Esophagus (tissue), 2 donors: ENCODE results near the gene ARPC5. TPM values are rescaled to one million over a fixed set of nuclear protein-coding genes. Genes with fewer than 3 reads are reported as not detected.

Source experiments
- H3K27ac ChIP-seq, 2 donors: one replicate each; pipeline ENCODE4 v1.5.1; 2013; ENCODE audit warnings: low read depth in 2 of 2, mild to moderate bottlenecking in 2 of 2, inconsistent platforms in 1 of 2, low read length in 1 of 2, moderate library complexity in 1 of 2
- H3K27me3 ChIP-seq, 2 donors: one replicate each; pipeline ENCODE4 v1.6.1; 2013; ENCODE audit warnings: low read length in 2 of 2, control low read depth in 1 of 2, mild to moderate bottlenecking in 1 of 2; ENCODE audit not compliant: insufficient read depth in 2 of 2, control insufficient read depth in 1 of 2
- H3K36me3 ChIP-seq, 2 donors: one replicate each; pipeline ENCODE4 v1.6.1; 2013; ENCODE audit warnings: low read length in 1 of 2; ENCODE audit not compliant: control insufficient read depth in 2 of 2, insufficient read depth in 2 of 2
- H3K4me1 ChIP-seq, 2 donors: one replicate each; pipeline ENCODE4 v1.6.1; 2013; ENCODE audit warnings: low read length in 1 of 2; ENCODE audit not compliant: control insufficient read depth in 2 of 2, insufficient read depth in 2 of 2
- H3K4me3 ChIP-seq, 2 donors: one replicate each; pipeline ENCODE4 v1.5.1; 2013; ENCODE audit warnings: low read length in 2 of 2, mild to moderate bottlenecking in 2 of 2, low read depth in 1 of 2, moderate library complexity in 1 of 2
- H3K9me3 ChIP-seq, 2 donors: one replicate each; pipeline ENCODE4 v1.6.1; 2013; ENCODE audit warnings: mild to moderate bottlenecking in 2 of 2, low read depth in 1 of 2, low read length in 1 of 2, moderate library complexity in 1 of 2; ENCODE audit not compliant: control insufficient read depth in 2 of 2, insufficient read depth in 1 of 2
- WGBS, 2 donors: extraction: QIAGEN DNeasy Blood & Tissue Kit; methylation state at CpG; one replicate each; pipeline ENCODE4 v1.1.7; 2013; 5-methylcytosine and 5-hydroxymethylcytosine counted together
- polyA plus RNA-seq, 2 donors: library from polyadenylated mRNA; stranded (reverse); fragments of 200-250 nt; gene quantifications; one replicate each; pipeline ENCODE4 v1.2.3, GENCODE V29; 2013
- donor health status: healthy with polysubstance abuse.
- donor health status: Bipolar disorder and iron deficiency.

The ARPC5 gene
- polyA plus RNA-seq, 2 donors, result 77.7 to 90.3 TPM

- no peak overlapping the region for H3K4me3 ChIP-seq
- H3K27ac ChIP-seq, result no peak overlapping the region
- no peaks in the 10 kb centered on the region for H3K36me3 ChIP-seq
- H3K9me3 ChIP-seq, result no peaks in the 10 kb centered on the region
- H3K4me1 ChIP-seq, result no peaks in the 10 kb centered on the region
- H3K27me3 ChIP-seq, result no peaks in the 10 kb centered on the region
- WGBS, 2 donors, result 69 to 77% methylated on average over 2 of the region's 2 CpGs
Measured at GRCh38 chr1:183673605-183674323, 38.2 kb upstream of the ARPC5 start.

GRCh38 chr1:183670169-183670568 is 34.6 kb upstream of the ARPC5 start:
- H3K36me3 ChIP-seq, result no peaks in the 10 kb centered on the region
- H3K4me3 ChIP-seq, result no peak overlapping the region
- no peaks in the 10 kb centered on the region for H3K4me1 ChIP-seq
- 96% methylated on average over 1 of the region's 1 CpG for WGBS, 2 donors
- H3K9me3 ChIP-seq, result no peaks in the 10 kb centered on the region
- H3K27me3 ChIP-seq, result no peaks in the 10 kb centered on the region
- H3K27ac ChIP-seq, result no peak overlapping the region

GRCh38 chr1:183656355-183656754 is 20.8 kb upstream of the ARPC5 start:
- H3K36me3 ChIP-seq, result no peaks in the 10 kb centered on the region
- H3K4me1 ChIP-seq, result no peaks in the 10 kb centered on the region
- H3K27ac ChIP-seq, result no peak overlapping the region
- H3K27me3 ChIP-seq, result no peaks in the 10 kb centered on the region
- H3K4me3 ChIP-seq, result no peak overlapping the region
- WGBS, 2 donors, result 82 to 88% methylated on average over 3 of the region's 3 CpGs
- no peaks in the 10 kb centered on the region for H3K9me3 ChIP-seq

- WGBS, 2 donors, result 8% methylated on average over 4 of the region's 4 CpGs
- H3K27me3 ChIP-seq, result no peaks in the 10 kb centered on the region
- H3K36me3 ChIP-seq, result no peaks in the 10 kb centered on the region
- H3K27ac ChIP-seq, result no peak overlapping the region
- no peaks in the 10 kb centered on the region for H3K9me3 ChIP-seq
- H3K4me1 ChIP-seq, result no peaks in the 10 kb centered on the region
- H3K4me3 ChIP-seq, result no peak overlapping the region
Measured at GRCh38 chr1:183655562-183656075, 20.0 kb upstream of the ARPC5 start.

- Histone ChIP-seq H3K4me3 (no peak overlapping the region), H3K27ac (no peak overlapping the region)
Measured at GRCh38 chr1:183654706-183655105, 19.1 kb upstream of the ARPC5 start.

GRCh38 chr1:183653876-183654451 is 18.4 kb upstream of the ARPC5 start:
- H3K27ac ChIP-seq, result no peak overlapping the region
- 69 to 73% methylated on average over 4 of the region's 4 CpGs for WGBS, 2 donors

More at GRCh38 chr1:183654706-183655105, 19.1 kb upstream of the ARPC5 start:
- H3K9me3 ChIP-seq, result no peaks in the 10 kb centered on the region
- H3K27me3 ChIP-seq, result no peaks in the 10 kb centered on the region
- H3K4me1 ChIP-seq, result no peaks in the 10 kb centered on the region
- no peaks in the 10 kb centered on the region for H3K36me3 ChIP-seq

GRCh38 chr1:183653462-183653794 is 17.8 kb upstream of the ARPC5 start:
- Histone ChIP-seq H3K4me1 (no peaks in the 10 kb centered on the region), H3K27ac (no peak overlapping the region), H3K4me3 (no peak overlapping the region), H3K36me3 (no peaks in the 10 kb centered on the region), H3K9me3 (no peaks in the 10 kb centered on the region), H3K27me3 (no peaks in the 10 kb centered on the region)
- WGBS, 2 donors, result 81 to 82% methylated on average over 3 of the region's 3 CpGs

More at GRCh38 chr1:183653876-183654451, 18.4 kb upstream of the ARPC5 start:
- Histone ChIP-seq H3K9me3 (no peaks in the 10 kb centered on the region), H3K4me3 (no peak overlapping the region), H3K36me3 (no peaks in the 10 kb centered on the region), H3K4me1 (no peaks in the 10 kb centered on the region), H3K27me3 (no peaks in the 10 kb centered on the region)

- H3K9me3 ChIP-seq, result no peaks in the 10 kb centered on the region
- H3K4me1 ChIP-seq, result no peaks in the 10 kb centered on the region
- H3K27ac ChIP-seq, result no peak within 1 kb of the TSS
- H3K27me3 ChIP-seq, result no peaks in the 10 kb centered on the region
- H3K4me3 ChIP-seq, result no peak within 1 kb of the TSS
- 51 to 53% methylated on average over 5 of the region's 5 CpGs for WGBS, 2 donors
- H3K36me3 ChIP-seq, result no peaks in the 10 kb centered on the region
Measured at GRCh38 chr1:183652547-183653461, 17.2 kb upstream of the ARPC5 start, which contains the start of gene APOBEC4. TSS of gene APOBEC4 (minus strand) at chr1:183653316. CDS start at chr1:183648781, 4,535 bp downstream.

- Histone ChIP-seq H3K36me3 (no peaks in the 10 kb centered on the region), H3K9me3 (no peaks in the 10 kb centered on the region), H3K27ac (no peak overlapping the region), H3K4me1 (no peaks in the 10 kb centered on the region), H3K4me3 (no peak overlapping the region), H3K27me3 (no peaks in the 10 kb centered on the region)
- WGBS, 2 donors, result 79 to 81% methylated on average over 1 of the region's 1 CpG
Measured at GRCh38 chr1:183652107-183652506, 16.5 kb upstream of the ARPC5 start.
